Testis (tissue), 3 donors: ENCODE results near the gene ZFR. TPM values are rescaled to one million over a fixed set of nuclear protein-coding genes. Genes with fewer than 3 reads are reported as not detected.

Experiments
- DNase-seq: peaks from one replicate; pipeline ENCODE4 v3.0.0-alpha.2; 2019
- H3K27ac ChIP-seq, 2 donors: fragments of 200-600 bp; sonication (generic); one replicate each; pipeline ENCODE4 v1.5.1; 2019
- H3K27me3 ChIP-seq: fragments of 200-600 bp; sonication (generic); one replicate; pipeline ENCODE4 v1.5.1; 2019
- H3K36me3 ChIP-seq: fragments of 200-600 bp; sonication (generic); one replicate; pipeline ENCODE4 v1.5.1; 2017; ENCODE audit warnings: low read depth; ENCODE audit errors: missing control alignments
- H3K4me1 ChIP-seq: fragments of 200-600 bp; sonication (generic); one replicate; pipeline ENCODE4 v1.5.1; 2019
- H3K4me3 ChIP-seq, 2 donors: fragments of 200-600 bp; sonication (generic); one replicate each; pipeline ENCODE4 v1.5.1; 2017 to 2019
- H3K9me3 ChIP-seq: fragments of 200-600 bp; sonication (generic); one replicate; pipeline ENCODE4 v1.5.1; 2017
- POLR2A ChIP-seq: fragments of 450-650 bp; IDR thresholded peaks from one replicate; pipeline ENCODE4 v1.6.1; 2017; ENCODE audit warnings: antibody characterized with exemption, mild to moderate bottlenecking, moderate library complexity
- WGBS, 2 donors: methylation state at CpG; one replicate each; pipeline ENCODE4 v1.1.5; 2018; 5-methylcytosine and 5-hydroxymethylcytosine counted together
- intact Hi-C: fragments of 100-400 bp; cut with DNase I; formaldehyde crosslinking; loops from one replicate; pipeline ENCODE4 v1.15.1; 2023; ENCODE audit warnings: low total_unique reads
- microRNA counts, 2 donors: library from miRNA; unstranded; fragments of <30 nt; microRNA quantifications; one replicate each; lab custom pipeline; 2016
- microRNA-seq, 2 donors: library from miRNA; unstranded; fragments of <30 nt; microRNA quantifications; one replicate each; pipeline ENCODE4, GENCODE V29; 2016; ENCODE audit warnings: borderline number of aligned reads in 2 of 2, borderline replicate concordance in 1 of 2
- polyA plus RNA-seq: library from polyadenylated mRNA; stranded (reverse); fragments of 350-450 nt; fragmentation: Illumina TruSeq; extraction: RNeasy Lipid Tissue Mini Kit (QIAGEN cat#74804); gene quantifications from one replicate; pipeline ENCODE4 v1.2.3, GENCODE V29; 2014; ENCODE audit warnings: low read depth, low replicate concordance; ENCODE audit not compliant: insufficient read depth
- small RNA-seq, 2 donors: library from RNA; depleted of rRNA; stranded (forward); fragments of <200 nt; gene quantifications; one replicate each; pipeline ENCODE3, GENCODE V24; 2016
- total RNA-seq, 2 donors: library from RNA; depleted of rRNA; stranded (reverse); fragments of >200 nt; gene quantifications; one replicate each; pipeline ENCODE4 v1.2.3, GENCODE V29; 2016
- TF ChIP-seq, protein P1 (sequence below), 3 experiments: fragments of 450-650 bp in 2 of 3; fragments of 200-600 bp in 1 of 3; sonication (generic) in 1 of 3; IDR thresholded peaks; one replicate each; pipeline ENCODE4 v1.5.1; 2016 to 2019; ENCODE audit warnings: antibody characterized with exemption in 3 of 3, mild to moderate bottlenecking in 2 of 3, moderate library complexity in 1 of 3

Gene ZFR
- total and polyA plus RNA-seq, 3 donors from 2014 or later = 77.1 to 112 (median 97.2) TPM

DNA sequence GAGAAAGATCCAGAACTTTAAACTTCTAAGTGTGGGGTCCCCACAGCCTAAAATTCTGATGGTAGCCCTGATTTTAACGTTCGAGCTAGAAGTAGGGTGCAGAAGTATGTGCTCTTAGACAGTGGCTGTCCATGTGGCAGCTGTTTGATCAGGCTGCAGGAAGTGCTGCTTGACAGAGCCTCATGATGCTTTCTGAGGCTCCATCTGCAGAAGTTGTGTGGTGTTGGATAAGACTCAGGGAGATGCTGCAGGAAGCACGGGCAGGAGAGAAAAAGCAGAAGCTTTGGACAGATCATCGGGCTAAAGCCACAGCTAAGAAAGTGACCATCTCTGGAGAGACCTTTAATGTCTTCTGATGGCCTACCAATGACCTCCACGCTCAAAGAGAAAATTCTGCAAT lies 139.9 kb downstream of the ZFR start:
- 69 to 80% methylated on average over 5 of the region's 5 CpGs for WGBS, 2 donors
- Histone ChIP-seq H3K4me3 (no peak overlapping the region), H3K27me3 (no peaks in the 10 kb centered on the region), H3K27ac (no peak overlapping the region), H3K36me3 (no peaks in the 10 kb centered on the region), H3K9me3 (no peaks in the 10 kb centered on the region), H3K4me1 (peaks cover 28% of the 10 kb centered on the region)
- intact Hi-C loops = no loop called here
- TF ChIP-seq, protein P1, sequence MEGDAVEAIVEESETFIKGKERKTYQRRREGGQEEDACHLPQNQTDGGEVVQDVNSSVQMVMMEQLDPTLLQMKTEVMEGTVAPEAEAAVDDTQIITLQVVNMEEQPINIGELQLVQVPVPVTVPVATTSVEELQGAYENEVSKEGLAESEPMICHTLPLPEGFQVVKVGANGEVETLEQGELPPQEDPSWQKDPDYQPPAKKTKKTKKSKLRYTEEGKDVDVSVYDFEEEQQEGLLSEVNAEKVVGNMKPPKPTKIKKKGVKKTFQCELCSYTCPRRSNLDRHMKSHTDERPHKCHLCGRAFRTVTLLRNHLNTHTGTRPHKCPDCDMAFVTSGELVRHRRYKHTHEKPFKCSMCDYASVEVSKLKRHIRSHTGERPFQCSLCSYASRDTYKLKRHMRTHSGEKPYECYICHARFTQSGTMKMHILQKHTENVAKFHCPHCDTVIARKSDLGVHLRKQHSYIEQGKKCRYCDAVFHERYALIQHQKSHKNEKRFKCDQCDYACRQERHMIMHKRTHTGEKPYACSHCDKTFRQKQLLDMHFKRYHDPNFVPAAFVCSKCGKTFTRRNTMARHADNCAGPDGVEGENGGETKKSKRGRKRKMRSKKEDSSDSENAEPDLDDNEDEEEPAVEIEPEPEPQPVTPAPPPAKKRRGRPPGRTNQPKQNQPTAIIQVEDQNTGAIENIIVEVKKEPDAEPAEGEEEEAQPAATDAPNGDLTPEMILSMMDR (IDR thresholded peaks at IDR 0.05) = no peak
- TF ChIP-seq POLR2A = no peak
- DNase-seq = no peak

MicroRNA genes within 50 kb of the gene (microRNA counts, 767-probe panel; counts per million panel counts)
- 3,183 to 4,758 counts per million in 2 donors for microRNA hsa-miR-579 (lab: Ali Mortazavi, UCI)

Small RNAs within 50 kb of the gene (microRNA-seq; reads per million reads assigned to microRNA genes)
- gene MIR579 = 9.7 to 10.4 reads per million in 2 donors

Small RNAs within 50 kb of the gene (small RNA-seq; reads per million reads assigned to genes)
- gene MIR579 = 0 reads per million in 2 donors
- 0 reads per million in 2 donors for gene RNU6-378P

Other genes starting within 250 kb of the ZFR start
- 10 to 100 TPM; 59.2 to 64.0 TPM for gene MTMR12, start 131.8 kb downstream of the ZFR start, total RNA-seq
- 53.6 TPM for gene MTMR12, start 131.8 kb downstream of the ZFR start, polyA plus RNA-seq
- 100 to 1,000 TPM; 147 to 210 TPM for gene SUB1, start 140.8 kb upstream of the ZFR start, total RNA-seq
- gene SUB1, start 140.8 kb upstream of the ZFR start, polyA plus RNA-seq = 195 TPM